A673 (cell line): ENCODE results near the gene EYA3.

Experiments used
- EZH2 ChIP-seq: fragments of 200-600 bp; sonication (generic); IDR thresholded peaks from 2 replicates; pipeline ENCODE4 v1.6.1; 2017; ENCODE audit warnings: borderline replicate concordance, low read depth, mild to moderate bottlenecking, mixed read lengths, antibody characterized with exemption, low read length; ENCODE audit not compliant: poor library complexity, severe bottlenecking
- TF ChIP-seq, protein P1 (sequence below): fragments of 300-800, 200-600 bp; sonication (generic); conservative IDR thresholded peaks from 2 replicates; pipeline ENCODE4 v1.5.1; 2017; ENCODE audit warnings: low read depth, mild to moderate bottlenecking, antibody characterized with exemption, low read length, moderate library complexity, mixed read lengths

DNA sequence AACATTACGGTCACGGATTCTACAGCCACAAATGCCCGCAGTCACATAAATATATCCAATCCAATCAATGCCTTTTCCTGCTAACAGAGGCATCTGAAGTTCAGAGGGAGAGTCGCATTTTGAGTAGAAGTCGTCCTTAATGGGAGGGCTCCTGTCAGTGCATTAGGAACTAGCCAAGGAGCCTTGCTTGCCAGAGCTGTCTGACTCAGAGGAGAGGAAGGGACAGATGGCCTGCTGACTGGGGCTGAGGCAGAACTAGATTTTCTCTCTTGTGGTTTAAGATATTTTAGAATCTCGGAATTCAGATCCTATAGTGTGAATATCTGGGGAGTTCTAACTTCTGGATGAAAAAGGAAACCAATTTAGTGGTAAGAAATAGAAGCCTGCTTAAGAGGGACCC, 118.0 kb downstream of the EYA3 start:
- TF ChIP-seq, protein P1, sequence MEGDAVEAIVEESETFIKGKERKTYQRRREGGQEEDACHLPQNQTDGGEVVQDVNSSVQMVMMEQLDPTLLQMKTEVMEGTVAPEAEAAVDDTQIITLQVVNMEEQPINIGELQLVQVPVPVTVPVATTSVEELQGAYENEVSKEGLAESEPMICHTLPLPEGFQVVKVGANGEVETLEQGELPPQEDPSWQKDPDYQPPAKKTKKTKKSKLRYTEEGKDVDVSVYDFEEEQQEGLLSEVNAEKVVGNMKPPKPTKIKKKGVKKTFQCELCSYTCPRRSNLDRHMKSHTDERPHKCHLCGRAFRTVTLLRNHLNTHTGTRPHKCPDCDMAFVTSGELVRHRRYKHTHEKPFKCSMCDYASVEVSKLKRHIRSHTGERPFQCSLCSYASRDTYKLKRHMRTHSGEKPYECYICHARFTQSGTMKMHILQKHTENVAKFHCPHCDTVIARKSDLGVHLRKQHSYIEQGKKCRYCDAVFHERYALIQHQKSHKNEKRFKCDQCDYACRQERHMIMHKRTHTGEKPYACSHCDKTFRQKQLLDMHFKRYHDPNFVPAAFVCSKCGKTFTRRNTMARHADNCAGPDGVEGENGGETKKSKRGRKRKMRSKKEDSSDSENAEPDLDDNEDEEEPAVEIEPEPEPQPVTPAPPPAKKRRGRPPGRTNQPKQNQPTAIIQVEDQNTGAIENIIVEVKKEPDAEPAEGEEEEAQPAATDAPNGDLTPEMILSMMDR = no peak
- TF ChIP-seq EZH2 = no peak
